Neural cell (in vitro differentiated cells): ENCODE results near the gene ZKSCAN1. TPM values are rescaled to one million over a fixed set of nuclear protein-coding genes. Genes with fewer than 3 reads are reported as not detected.

ENCODE experiments used
- H2AFZ ChIP-seq: fragments of 200-600, 300-800 bp; sonication (generic), shearing (Covaris generic); 2 replicates; pipeline ENCODE4 v1.6.0; 2014; ENCODE audit warnings: low read depth, mild to moderate bottlenecking, antibody characterized with exemption, low read length, moderate library complexity
- H3F3A ChIP-seq: fragments of 200-600 bp; shearing (Covaris generic); 2 replicates; pipeline ENCODE4 v1.6.1; 2016; ENCODE audit warnings: mild to moderate bottlenecking, moderate library complexity, mixed read lengths, antibody characterized with exemption, low read length; ENCODE audit not compliant: insufficient read depth, poor library complexity, severe bottlenecking
- H3K27ac ChIP-seq: fragments of 200-600, 300-800 bp; sonication (generic), shearing (Covaris generic); 2 replicates; pipeline ENCODE4 v1.5.1; 2014; ENCODE audit warnings: mild to moderate bottlenecking, low read length, moderate library complexity
- H3K27me3 ChIP-seq: fragments of 300-800, 200-600 bp; sonication (generic), shearing (Covaris generic); 2 replicates; pipeline ENCODE4 v1.6.0; 2014; ENCODE audit warnings: mild to moderate bottlenecking, low read depth, low read length, moderate library complexity; ENCODE audit not compliant: insufficient read depth
- H3K36me3 ChIP-seq: fragments of 300-800, 200-600 bp; sonication (generic), shearing (Covaris generic); 2 replicates; pipeline ENCODE4 v1.5.1; 2014; ENCODE audit warnings: mild to moderate bottlenecking, antibody characterized with exemption, low read length, moderate library complexity; ENCODE audit not compliant: insufficient read depth
- H3K4me2 ChIP-seq: fragments of 300-800, 200-600 bp; sonication (generic), shearing (Covaris generic); 2 replicates; pipeline ENCODE4 v1.6.0; 2014; ENCODE audit warnings: mild to moderate bottlenecking, low read length
- H3K4me3 ChIP-seq: fragments of 300-800, 200-600 bp; sonication (generic), shearing (Covaris generic); 2 replicates; pipeline ENCODE4 v1.5.1; 2014; ENCODE audit warnings: mild to moderate bottlenecking, low read length, moderate library complexity
- H3K79me2 ChIP-seq: fragments of 200-600 bp; shearing (Covaris generic); replicated peaks from 2 replicates; pipeline ENCODE4 v1.6.0; 2014; ENCODE audit warnings: mild to moderate bottlenecking, low read length, moderate library complexity; ENCODE audit not compliant: insufficient read depth
- H3K9ac ChIP-seq: fragments of 300-800, 200-600 bp; sonication (generic), shearing (Covaris generic); 2 replicates; pipeline ENCODE4 v1.6.1; 2016; ENCODE audit warnings: mild to moderate bottlenecking, low read length, mixed read lengths
- H3K9me2 ChIP-seq: fragments of 200-600 bp; shearing (Covaris generic); 2 replicates; pipeline ENCODE4 v1.6.1; 2016; ENCODE audit warnings: mild to moderate bottlenecking, low read length, mixed read lengths; ENCODE audit not compliant: insufficient read depth
- H3K9me3 ChIP-seq: fragments of 200-600, 300-800 bp; sonication (generic), shearing (Covaris generic); 2 replicates; pipeline ENCODE4 v1.6.1; 2016; ENCODE audit warnings: mild to moderate bottlenecking, mixed run types, low read length, moderate library complexity, mixed read lengths
- H4K20me1 ChIP-seq: fragments of 200-600 bp; shearing (Covaris generic); 2 replicates; pipeline ENCODE4 v1.6.1; 2016; ENCODE audit warnings: mild to moderate bottlenecking, mixed run types; ENCODE audit not compliant: insufficient read depth
- CTCF ChIP-seq: fragments of 450-650 bp; IDR thresholded peaks from 2 replicates; pipeline ENCODE4 v1.5.1; 2014; ENCODE audit warnings: antibody characterized with exemption, mild to moderate bottlenecking, moderate library complexity; ENCODE audit not compliant: poor library complexity, severe bottlenecking
- EP300 ChIP-seq: fragments of 450-650 bp; conservative IDR thresholded peaks from 2 replicates; pipeline ENCODE4 v1.6.1; 2014; ENCODE audit warnings: antibody characterized with exemption, mild to moderate bottlenecking, moderate library complexity; ENCODE audit not compliant: poor library complexity, severe bottlenecking
- EZH2 ChIP-seq: fragments of 200-600, 300-800 bp; shearing (Covaris generic), sonication (generic); IDR thresholded peaks from 2 replicates; pipeline ENCODE4 v1.6.1; 2014; ENCODE audit warnings: antibody characterized with exemption, low read length, borderline replicate concordance, mild to moderate bottlenecking; ENCODE audit not compliant: insufficient read depth, poor library complexity, severe bottlenecking
- MXI1 ChIP-seq: fragments of 450-650 bp; conservative IDR thresholded peaks from 2 replicates; pipeline ENCODE4 v1.6.1; 2014; ENCODE audit warnings: antibody characterized with exemption, mild to moderate bottlenecking; ENCODE audit not compliant: poor library complexity, severe bottlenecking
- POLR2AphosphoS5 ChIP-seq: IDR thresholded peaks from 2 replicates; pipeline ENCODE4 v1.6.1; 2012
- RAD21 ChIP-seq: fragments of 450-650 bp; conservative IDR thresholded peaks from 2 replicates; pipeline ENCODE4 v1.6.1; 2014; ENCODE audit warnings: antibody characterized with exemption, mild to moderate bottlenecking, moderate library complexity
- REST ChIP-seq: IDR thresholded peaks from 2 replicates; pipeline ENCODE4 v1.6.1; 2012; ENCODE audit warnings: borderline replicate concordance
- SMC3 ChIP-seq: fragments of 450-650 bp; conservative IDR thresholded peaks from 2 replicates; pipeline ENCODE4 v1.6.1; 2014; ENCODE audit warnings: antibody characterized with exemption, mild to moderate bottlenecking, moderate library complexity; ENCODE audit not compliant: poor library complexity
- TAF1 ChIP-seq: IDR thresholded peaks from 2 replicates; pipeline ENCODE4 v1.6.1; 2012; ENCODE audit warnings: low read depth
- polyA plus RNA-seq: library from polyadenylated mRNA; depleted of rRNA; stranded (reverse); fragments of >200 nt; gene quantifications from 2 replicates; pipeline ENCODE4 v1.2.3, GENCODE V29; 2014

ZKSCAN1 gene
- polyA plus RNA-seq, 1 donor from 2014 or later, result 26.6 TPM

GRCh38 chr7:100048680-100049079 lies 33.3 kb downstream of the ZKSCAN1 start:
- no peak overlapping the region for H3K9ac ChIP-seq
- no peaks in the 10 kb centered on the region for H3F3A ChIP-seq
- no peaks in the 10 kb centered on the region for H3K27me3 ChIP-seq
- H3K9me2 ChIP-seq, result no peaks in the 10 kb centered on the region
- H3K4me3 ChIP-seq, result no peak overlapping the region
- no peaks in the 10 kb centered on the region for H4K20me1 ChIP-seq
- TF ChIP-seq TAF1, result no peak
- no peaks in the 10 kb centered on the region for H3K9me3 ChIP-seq
- no peak overlapping the region for H2AFZ ChIP-seq
- no peak overlapping the region for H3K4me2 ChIP-seq
- H3K27ac ChIP-seq, result no peak overlapping the region
- H3K36me3 ChIP-seq, result no peaks in the 10 kb centered on the region
- H3K79me2 ChIP-seq, result peaks cover 13% of the 10 kb centered on the region

- H3K9ac ChIP-seq, result peak within 1 kb of the TSS; percentile 93
- no peaks in the 10 kb centered on the region for H3K9me2 ChIP-seq
- no peaks in the 10 kb centered on the region for H4K20me1 ChIP-seq
- H3K4me2 ChIP-seq, result peak within 1 kb of the TSS; percentile 55
- H3K4me3 ChIP-seq, result peak within 1 kb of the TSS; percentile 82
- TF ChIP-seq POLR2AphosphoS5, result peak; percentile 96
- TF ChIP-seq SMC3, result peak; percentile 46
- peak; percentile 62 for TF ChIP-seq EP300
- peak; percentile 63 for TF ChIP-seq CTCF
- no peak for TF ChIP-seq RAD21
- TF ChIP-seq MXI1, result peak; percentile 80
- TF ChIP-seq REST, result peak; percentile 85
- no peak for TF ChIP-seq EZH2
- peak; percentile 81 for TF ChIP-seq TAF1
- no peaks in the 10 kb centered on the region for H3K36me3 ChIP-seq
- peaks cover 17% of the 10 kb centered on the region for H3K79me2 ChIP-seq
- peak within 1 kb of the TSS; percentile 91 for H2AFZ ChIP-seq
- H3K27ac ChIP-seq, result peak within 1 kb of the TSS; percentile 92
- no peaks in the 10 kb centered on the region for H3K27me3 ChIP-seq
- H3K9me3 ChIP-seq, result no peaks in the 10 kb centered on the region
- no peaks in the 10 kb centered on the region for H3F3A ChIP-seq
Observed at GRCh38 chr7:100049441-100050291, 34.3 kb downstream of the ZKSCAN1 start, which contains the start of gene ZSCAN21. Gene ZSCAN21 (plus strand): TSS chr7:100049774. CDS start chr7:100057007, 7,233 bp downstream.
